Gastroesophageal sphincter (tissue), 3 donors: ENCODE measurements around the gene ZSCAN16.

Source experiments
- POLR2A ChIP-seq, 2 donors: fragments of 450-650 bp; IDR thresholded peaks; one replicate each; pipeline ENCODE4 v1.6.1; 2017; ENCODE audit warnings: antibody characterized with exemption in 2 of 2, mild to moderate bottlenecking in 2 of 2, moderate library complexity in 1 of 2
- TF ChIP-seq, protein P1 (sequence below), 4 experiments: fragments of 200-600 bp in 2 of 4; fragments of 450-650 bp in 2 of 4; sonication (generic) in 1 of 4; IDR thresholded peaks; one replicate each; pipeline ENCODE4 v1.5.1; 2017 to 2019; ENCODE audit warnings: antibody characterized with exemption in 4 of 4, mild to moderate bottlenecking in 2 of 4, moderate library complexity in 2 of 4

DNA sequence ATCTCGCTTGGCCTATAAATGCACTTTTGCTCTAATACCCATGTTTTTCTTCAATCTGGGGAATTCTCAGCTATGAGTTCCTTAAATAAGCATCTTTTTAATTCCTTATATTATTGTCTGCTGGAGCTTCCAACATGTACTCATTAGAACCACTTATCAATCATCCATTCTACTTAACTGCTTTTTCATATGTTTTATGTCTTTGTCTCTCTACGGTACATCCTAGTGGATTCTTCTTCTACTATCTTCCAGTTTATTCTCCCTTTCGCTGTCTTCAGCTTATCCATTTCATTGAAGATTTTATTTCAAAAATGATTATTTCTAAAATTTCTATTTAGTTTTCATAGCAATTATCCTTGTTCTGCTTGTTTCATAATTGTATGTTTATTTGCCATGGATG, 12.4 kb upstream of the ZSCAN16 start:
- TF ChIP-seq, protein P1, sequence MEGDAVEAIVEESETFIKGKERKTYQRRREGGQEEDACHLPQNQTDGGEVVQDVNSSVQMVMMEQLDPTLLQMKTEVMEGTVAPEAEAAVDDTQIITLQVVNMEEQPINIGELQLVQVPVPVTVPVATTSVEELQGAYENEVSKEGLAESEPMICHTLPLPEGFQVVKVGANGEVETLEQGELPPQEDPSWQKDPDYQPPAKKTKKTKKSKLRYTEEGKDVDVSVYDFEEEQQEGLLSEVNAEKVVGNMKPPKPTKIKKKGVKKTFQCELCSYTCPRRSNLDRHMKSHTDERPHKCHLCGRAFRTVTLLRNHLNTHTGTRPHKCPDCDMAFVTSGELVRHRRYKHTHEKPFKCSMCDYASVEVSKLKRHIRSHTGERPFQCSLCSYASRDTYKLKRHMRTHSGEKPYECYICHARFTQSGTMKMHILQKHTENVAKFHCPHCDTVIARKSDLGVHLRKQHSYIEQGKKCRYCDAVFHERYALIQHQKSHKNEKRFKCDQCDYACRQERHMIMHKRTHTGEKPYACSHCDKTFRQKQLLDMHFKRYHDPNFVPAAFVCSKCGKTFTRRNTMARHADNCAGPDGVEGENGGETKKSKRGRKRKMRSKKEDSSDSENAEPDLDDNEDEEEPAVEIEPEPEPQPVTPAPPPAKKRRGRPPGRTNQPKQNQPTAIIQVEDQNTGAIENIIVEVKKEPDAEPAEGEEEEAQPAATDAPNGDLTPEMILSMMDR (IDR thresholded peaks at IDR 0.05): no peak
- no peak for TF ChIP-seq POLR2A (IDR thresholded peaks at IDR 0.05)
